ENCODE data around the gene NFE2L1.

NFE2L1 gene

DNA sequence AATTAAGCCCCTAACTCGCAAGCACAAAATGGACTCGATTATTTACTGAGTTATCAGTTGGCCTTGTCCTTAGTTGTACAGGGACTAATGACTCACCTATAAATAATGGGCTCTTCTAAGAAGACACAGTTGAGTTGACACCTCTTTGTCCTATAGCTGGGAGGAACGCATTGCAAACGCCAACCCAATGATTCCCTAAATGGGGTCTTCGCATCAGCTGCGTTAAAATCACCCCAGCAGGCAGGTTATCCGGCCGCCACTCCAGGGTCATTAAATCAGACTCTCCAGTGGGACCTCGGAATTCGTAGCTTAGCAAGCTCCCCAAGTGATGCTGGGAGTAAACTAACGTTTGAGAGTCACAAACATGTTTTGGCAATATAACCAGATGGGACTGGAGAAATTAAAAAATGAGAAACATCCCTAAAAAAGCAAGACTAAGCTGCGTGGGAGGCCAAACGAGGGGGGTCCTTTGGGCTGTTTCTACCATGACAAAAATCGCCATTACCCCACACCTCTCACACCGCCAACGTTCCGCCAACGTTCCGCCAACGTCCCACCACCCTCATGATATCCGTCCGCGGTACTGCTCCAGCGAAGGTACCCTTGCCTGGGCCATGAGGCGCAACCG is 932 bp upstream of the NFE2L1 start:
- no peak for DNase-seq (ENCODE audit: low spot score)

DNA sequence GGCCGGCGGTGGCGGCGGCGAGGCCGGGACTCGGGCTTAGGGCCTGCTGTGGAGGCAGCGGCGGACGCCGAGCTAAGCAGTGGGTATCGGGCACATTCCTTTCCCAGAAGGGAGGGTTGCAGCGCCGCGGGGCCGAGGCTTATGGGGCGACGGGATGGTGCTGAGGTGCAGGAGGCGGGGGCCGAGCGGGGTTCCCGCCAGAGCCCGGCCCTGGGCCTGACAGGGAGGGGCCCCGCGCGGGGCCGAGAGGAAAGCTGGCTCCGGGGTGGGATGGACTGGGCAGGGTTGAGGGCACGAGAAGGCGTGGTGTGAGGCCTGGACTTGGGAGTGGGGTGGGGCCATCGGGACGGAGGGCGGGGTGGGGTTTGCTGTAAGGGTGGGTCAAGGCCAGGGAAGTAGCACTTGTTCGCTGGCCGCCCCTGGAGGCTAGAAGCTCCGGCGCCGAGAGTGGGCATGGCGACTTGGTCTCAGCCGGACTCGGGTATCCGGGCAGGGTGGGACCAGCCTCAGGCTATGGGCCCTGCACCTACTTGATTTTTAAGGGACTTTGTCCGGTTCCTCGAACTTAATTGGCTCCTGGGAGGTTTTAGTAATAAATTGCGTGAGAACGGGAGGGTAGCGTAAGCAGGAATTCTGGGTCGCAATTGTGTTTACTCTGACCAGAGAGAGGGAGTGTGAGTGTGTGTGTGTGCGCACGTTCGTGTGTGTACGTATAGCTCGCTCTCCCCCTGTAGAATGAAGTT is 396 bp downstream of the NFE2L1 start:
- no peak for DNase-seq (ENCODE audit: low spot score)

DNA sequence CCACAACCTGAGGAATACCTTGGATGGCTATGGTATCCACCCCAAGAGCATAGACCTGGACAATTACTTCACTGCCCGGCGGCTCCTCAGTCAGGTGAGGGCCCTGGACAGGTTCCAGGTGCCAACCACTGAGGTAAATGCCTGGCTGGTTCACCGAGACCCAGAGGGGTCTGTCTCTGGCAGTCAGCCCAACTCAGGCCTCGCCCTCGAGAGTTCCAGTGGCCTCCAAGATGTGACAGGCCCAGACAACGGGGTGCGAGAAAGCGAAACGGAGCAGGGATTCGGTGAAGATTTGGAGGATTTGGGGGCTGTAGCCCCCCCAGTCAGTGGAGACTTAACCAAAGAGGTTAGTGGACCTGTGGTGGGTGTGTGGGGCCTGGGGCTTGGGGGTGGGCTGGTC is 3.1 kb downstream of the NFE2L1 start:
- DNase-seq (ENCODE audit: low spot score): no peak

DNA sequence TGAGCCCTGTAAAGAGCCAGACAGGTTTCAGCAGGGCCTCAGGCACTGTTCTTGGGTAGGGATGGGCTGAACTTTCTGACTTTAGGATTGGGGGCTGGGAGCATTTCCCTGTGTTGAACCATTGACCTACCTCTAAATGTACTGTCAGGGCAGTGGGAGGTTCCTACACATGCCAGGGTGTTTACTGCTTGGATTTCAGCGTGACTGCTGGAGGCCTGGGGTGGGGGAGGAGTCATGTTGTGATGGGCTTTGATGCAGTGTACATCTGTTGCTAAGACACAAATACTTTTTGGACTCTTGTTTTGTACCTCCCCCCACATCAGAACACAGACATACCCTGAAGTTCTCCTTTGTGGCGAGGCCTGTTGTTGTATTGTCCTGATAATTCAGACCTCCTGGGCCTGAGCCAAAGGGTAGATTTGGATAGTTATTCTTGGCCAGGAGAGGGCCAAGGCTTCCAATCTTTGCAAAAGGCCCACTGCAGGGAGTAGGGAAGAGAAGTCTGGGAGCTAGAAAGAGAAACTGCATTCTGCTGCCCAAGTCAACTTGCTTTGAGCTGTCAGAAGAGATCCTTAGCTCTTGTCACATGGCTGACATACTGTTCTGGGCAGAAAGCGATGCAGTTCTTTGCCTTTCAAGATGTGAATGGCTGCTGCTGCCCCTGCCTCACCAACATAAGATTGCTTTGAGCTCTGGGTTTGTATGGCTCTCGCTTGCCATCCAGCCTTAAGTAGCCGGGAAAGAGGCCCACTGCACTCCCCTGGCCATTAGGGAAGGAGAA is 3.7 kb downstream of the NFE2L1 start:
- DNase-seq (ENCODE audit: low spot score): no peak

DNA sequence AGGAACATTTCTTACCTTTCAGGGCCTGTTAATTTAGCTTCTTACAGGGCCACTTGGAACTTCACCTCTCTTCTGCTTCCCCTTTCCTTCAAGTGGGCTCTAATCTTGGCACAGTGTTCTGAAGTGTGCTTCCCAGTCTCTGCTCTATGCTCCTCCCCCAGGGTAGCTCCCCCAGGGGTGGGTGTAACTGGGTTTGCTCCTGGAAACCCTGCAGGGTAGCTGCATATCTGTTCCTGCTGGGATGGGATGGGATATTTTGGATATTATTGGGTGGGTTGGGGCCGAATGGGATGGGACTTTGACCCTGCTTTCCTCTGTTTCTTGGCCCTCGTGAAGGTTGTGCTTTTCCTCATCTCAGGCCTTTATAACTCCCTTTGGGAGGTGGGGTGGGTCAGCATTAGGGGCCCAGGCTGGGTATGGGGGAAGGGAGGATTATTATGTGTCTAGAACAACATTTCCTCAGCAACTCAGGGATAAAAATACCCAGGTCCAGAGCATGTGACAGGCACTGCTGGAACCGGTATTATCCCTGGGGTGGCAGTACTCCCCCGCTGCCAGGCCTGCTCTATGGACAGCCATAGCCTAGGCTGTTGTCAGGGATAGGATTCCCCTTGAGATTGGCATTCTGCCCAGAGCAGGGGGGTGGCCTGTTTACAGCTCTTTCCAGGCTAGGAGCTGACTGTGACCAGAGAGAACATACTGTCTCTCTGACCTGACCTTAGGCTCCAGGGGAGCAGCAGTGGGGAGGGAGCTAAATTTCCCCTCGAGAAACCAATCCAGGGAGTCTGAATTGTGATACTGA is 5.0 kb downstream of the NFE2L1 start:
- no peak for DNase-seq (ENCODE audit: low spot score)

DNA sequence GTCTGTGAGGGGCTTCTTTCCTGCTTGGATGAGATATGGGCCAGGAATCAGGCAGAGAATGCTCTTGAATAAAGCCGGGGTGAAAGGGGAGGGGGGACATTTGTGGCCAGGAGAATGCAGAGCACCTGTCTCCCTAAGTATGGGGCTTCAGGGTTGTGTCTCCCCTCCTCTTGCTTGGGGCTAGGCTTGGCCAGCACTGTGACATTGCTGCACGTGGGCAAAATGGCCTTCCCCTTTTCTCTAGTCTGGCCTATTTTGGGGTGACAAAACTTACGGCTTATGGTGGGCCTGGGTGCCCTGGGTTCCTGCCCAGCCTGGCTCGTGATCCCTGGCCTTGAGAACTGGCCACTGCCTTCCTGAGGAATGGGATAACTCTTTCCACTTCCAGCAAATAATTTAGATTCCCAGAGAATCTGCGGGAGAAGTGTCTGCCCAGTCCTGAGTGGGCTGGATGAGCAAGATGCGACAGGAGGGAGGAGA is 5.6 kb downstream of the NFE2L1 start:
- no peak for DNase-seq (ENCODE audit: low spot score)

DNA sequence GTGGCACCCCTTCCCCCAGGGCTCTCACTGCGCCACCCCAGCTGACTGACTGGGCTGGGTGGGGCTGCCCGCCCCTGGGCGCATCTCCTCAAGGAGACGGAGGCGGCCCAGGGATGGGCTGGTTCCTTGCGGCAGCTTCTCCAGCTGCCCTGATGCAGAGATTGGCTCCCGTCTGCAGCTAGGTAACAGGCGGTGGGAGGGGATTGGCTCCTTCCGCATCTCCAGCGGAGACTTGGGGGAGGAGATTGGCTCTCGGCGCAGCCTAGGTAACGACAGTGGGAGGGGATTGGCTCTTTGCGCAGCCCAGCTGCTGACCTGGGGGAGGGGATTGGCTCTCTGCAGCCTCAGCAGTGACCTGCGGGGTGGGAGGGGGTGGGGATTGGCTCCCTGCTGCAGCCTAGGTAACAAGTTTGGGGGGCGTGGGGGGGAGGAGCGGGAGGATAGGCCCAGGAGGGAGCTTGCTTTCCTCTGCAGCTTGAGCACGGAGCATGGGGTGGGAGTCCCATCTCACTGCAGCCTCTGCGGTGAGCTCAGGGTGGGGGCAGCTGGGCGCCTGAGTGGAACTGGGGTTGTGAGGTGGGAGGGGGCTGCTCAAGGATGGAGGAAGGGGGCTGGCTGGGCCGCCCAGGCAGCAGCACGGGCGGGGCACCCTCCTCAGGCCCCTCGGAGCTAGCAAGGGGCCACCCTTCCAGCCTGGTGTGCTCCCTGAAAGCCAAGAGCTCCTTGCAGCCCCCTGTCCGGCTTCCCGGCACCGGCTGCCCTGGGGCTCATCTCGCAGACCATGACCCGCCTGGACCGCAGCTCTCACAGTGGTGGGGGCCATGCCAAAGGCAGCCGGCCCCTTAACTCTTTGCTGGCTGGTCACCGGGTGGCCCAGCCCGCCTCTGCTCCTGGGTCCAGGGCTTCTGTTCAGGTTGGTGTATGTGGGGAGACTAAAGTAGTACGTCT is 6.4 kb downstream of the NFE2L1 start:
- DNase-seq (ENCODE audit: low spot score): no peak

DNA sequence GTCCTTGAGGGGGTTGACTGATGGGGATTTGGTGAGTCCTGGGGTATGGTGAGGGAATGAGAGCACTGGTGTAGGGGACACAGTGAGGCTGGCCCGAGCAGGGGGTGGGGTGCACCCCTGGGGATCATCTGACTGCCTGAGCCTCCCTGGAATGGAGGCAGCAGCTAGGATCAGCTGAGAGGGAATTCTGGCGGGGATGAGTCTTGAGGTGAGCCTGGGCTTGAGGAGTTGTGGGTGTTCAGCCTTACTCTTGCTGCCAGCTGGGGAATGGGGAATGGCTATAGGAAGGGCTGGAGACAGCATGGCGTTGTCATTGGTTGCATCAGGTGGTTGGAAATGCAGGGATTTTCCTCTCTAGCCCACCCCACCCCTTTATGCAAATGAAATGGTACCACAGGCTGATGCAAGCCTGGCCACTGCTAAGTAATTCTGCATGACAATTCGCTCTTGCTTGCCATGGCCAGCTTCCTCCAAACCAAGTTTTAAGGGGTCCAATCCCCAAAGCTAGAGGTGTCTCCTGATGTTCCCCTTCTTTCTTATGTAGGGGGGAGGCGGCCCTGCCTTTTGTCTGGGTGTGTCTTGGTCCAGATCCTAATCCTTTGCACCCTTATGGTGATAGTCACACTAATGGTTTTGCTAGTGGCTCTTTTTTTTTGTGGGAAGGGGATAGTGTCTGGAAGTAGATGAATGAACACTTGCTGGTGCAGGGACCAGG is 7.5 kb downstream of the NFE2L1 start:
- DNase-seq (ENCODE audit: low spot score): no peak

DNA sequence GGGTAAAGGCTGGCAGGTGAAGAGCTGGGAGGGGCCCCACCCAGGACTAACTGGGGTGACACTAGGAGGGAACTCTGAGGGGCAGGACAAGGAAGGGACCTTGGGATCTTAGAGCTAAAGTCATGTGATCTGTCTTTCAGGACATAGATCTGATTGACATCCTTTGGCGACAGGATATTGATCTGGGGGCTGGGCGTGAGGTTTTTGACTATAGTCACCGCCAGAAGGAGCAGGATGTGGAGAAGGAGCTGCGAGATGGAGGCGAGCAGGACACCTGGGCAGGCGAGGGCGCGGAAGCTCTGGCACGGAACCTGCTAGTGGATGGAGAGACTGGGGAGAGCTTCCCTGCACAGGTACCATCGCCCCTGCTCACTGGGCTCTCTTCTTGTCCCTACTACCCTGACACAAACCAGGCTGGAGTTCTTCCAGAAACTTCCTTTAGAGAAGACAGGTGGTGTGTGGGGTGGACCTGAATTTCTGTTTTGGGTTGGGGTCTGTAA is 8.1 kb downstream of the NFE2L1 start:
- DNase-seq (ENCODE audit: low spot score): no peak

DNA sequence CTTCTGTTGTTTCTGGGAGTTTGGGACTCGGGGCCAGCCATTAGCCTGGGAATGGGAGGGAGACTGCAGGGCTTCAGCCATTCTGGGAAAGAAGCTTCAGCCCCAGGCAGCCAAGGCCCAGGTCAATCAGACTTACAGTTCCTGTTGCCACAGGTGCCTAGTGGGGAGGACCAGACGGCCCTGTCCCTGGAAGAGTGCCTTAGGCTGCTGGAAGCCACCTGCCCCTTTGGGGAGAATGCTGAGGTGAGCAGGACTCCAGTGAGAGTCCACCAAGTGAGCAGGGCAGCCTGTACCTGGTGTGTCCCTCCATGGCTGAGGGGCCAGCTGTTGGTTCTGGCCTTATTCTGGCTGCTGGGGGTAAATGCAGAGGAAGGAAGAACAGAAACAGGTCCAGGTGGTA is 8.7 kb downstream of the NFE2L1 start:
- no peak for DNase-seq (ENCODE audit: low spot score)

DNA sequence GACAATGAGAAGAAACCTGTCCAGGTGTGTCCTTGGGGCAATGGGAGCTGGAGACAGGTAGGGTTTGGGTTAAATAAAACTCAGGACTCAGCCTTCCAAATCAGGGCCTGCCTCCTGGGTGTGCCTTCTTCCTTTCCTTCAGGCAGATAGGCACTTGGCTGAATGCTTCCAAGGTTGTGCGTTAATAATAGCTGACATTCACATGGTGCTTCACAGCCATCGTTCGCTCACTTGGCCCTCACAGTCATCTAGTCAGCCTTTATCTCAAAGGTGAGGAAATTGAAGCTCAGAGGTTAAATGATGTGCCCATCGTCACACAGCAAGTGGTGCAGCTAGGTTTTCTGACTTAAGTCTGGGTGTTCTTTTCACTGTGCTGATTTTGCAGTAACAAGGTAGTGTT is 9.5 kb downstream of the NFE2L1 start:
- no peak for DNase-seq (ENCODE audit: low spot score)

DNA sequence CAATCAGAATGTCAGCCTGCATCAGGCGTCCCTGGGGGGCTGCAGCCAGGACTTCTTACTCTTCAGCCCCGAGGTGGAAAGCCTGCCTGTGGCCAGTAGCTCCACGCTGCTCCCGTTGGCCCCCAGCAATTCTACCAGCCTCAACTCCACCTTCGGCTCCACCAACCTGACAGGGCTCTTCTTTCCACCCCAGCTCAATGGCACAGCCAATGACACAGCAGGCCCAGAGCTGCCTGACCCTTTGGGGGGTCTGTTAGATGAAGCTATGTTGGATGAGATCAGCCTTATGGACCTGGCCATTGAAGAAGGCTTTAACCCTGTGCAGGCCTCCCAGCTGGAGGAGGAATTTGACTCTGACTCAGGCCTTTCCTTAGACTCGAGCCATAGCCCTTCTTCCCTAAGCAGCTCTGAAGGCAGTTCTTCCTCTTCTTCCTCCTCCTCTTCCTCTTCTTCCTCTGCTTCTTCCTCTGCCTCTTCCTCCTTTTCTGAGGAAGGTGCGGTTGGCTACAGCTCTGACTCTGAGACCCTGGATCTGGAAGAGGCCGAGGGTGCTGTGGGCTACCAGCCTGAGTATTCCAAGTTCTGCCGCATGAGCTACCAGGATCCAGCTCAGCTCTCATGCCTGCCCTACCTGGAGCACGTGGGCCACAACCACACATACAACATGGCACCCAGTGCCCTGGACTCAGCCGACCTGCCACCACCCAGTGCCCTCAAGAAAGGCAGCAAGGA is 10.4 kb downstream of the NFE2L1 start:
- DNase-seq (ENCODE audit: low spot score): no peak

DNA sequence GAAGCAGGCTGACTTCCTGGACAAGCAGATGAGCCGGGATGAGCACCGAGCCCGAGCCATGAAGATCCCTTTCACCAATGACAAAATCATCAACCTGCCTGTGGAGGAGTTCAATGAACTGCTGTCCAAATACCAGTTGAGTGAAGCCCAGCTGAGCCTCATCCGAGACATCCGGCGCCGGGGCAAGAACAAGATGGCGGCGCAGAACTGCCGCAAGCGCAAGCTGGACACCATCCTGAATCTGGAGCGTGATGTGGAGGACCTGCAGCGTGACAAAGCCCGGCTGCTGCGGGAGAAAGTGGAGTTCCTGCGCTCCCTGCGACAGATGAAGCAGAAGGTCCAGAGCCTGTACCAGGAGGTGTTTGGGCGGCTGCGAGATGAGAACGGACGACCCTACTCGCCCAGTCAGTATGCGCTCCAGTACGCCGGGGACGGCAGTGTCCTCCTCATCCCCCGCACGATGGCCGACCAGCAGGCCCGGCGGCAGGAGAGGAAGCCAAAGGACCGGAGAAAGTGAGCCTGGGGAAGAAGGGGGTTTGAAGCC is 11.0 kb downstream of the NFE2L1 start:
- DNase-seq (ENCODE audit: low spot score): no peak

DNA sequence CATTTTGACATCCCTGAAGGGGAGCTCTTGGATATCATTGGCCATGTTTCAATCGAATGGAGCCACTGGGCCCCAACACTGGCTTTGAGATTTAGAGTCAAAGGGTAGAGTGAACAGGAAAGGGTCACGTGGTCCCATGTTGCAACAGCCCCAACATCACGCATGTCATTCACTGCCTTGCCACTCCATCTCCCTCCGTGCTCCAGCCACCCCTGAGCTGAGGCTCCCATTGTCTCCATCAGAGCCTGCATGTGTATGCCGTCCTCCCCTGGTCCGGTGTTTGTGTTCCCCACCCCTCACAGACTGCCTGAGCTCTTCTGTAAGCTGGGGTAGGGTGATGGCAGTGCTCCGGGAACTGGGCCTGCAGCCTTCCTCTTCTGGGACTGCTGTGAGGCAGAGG is 12.1 kb downstream of the NFE2L1 start:
- DNase-seq (ENCODE audit: low spot score): no peak

DNA sequence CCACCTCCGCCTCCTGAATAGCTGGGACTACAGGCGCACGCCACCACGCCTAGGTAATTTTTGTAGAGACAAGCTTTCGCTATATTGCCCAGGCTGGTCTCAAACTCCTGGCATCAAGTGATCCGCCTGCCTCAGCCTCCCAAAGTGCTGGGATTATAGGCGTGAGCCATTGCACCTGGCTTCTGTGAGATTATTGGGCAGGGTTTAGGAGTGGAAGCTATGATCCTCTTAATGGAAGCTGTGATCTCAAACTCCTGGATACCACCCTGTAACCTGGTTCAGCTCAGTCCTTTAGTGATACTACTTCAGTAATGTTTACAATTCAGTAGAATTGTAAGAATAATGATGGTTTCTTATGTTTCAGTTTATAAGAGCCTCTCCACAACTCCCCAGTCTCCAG is 14.1 kb downstream of the NFE2L1 start:
- DNase-seq (ENCODE audit: low spot score): no peak

DNA sequence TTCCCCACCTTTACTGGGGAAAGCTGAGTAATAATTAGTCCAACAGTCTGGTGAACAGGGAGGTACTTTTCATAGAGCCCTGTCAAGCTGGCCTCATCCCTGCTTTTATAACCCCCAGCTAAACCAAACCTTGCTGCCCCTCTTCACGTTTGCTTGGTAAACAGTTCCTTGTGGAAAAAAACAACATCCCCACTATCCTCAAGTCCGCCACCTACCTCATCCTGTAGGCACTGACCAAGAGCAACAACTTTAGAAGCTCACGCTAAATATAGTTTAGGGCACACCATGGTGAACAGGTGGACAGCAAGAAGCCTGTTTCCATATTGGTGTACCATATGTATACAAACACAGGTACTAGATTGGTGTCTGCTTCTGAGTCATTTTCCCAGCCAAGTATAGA is 16.5 kb downstream of the NFE2L1 start:
- DNase-seq (ENCODE audit: low spot score): no peak

DNA sequence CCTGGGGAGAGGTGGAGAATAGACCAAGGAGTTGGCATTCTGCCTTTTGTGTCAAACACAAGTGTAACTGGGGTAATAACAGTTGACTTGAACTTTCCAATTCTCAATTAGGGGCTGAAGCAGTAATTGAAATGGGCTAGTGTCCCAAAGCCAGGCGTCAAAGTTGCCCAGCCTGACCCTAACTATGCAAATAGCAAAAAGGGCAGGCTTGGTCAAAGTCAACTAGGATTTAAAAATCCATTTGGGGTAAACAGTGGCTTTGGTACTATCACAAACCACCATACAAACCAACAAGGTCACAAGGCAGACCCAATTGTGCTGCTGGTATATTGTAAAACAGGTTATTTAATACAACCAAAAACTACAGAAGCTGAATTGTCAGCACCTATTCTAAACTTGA is 18.0 kb downstream of the NFE2L1 start:
- no peak for DNase-seq (ENCODE audit: low spot score)

DNA sequence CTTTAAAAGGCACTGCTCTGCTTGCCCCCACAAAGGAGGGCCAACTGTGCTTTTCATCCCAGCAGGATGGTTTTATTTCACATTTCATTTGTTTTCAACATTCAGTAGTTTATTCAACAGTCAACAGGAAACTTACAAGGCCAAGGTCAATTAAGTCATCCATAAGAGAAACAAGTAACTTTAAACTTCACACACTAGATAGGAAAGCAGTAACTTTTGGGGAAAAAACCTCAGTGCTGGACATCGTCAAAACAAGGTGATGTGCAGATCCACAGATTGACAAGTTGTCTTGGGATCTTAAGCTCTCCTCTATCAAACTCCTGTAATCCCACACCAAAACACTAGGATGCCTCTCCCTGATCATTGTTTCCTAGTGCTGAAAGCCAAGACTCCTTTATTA is 18.5 kb downstream of the NFE2L1 start:
- no peak for DNase-seq (ENCODE audit: low spot score)

DNA sequence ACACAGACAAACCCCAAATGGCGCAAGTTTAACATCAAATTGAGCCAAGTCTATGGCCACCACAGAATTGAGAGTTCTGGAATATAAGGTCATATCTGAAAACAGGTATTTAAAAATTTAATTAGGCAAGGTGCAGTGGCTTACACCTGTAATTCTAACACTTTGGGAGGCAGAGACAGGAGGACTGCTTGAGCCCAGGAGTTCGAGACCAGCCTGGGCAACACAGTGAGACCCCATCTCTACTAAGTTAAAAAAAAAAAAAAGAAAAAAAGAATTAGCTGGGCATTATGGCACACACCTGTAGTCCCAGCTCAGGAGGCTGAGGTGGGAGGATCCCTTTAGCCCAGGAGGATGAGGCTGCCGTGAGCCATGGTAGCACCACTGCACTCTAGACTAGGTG is 19.1 kb downstream of the NFE2L1 start:
- no peak for DNase-seq (ENCODE audit: low spot score)
